ENCODE results near the gene COPS3.
"Not testable (repeated sequence)": the region's sequence is repeated elsewhere in the genome, so short reads cannot be mapped to it uniquely, and the experiment has no call there.

DNA sequence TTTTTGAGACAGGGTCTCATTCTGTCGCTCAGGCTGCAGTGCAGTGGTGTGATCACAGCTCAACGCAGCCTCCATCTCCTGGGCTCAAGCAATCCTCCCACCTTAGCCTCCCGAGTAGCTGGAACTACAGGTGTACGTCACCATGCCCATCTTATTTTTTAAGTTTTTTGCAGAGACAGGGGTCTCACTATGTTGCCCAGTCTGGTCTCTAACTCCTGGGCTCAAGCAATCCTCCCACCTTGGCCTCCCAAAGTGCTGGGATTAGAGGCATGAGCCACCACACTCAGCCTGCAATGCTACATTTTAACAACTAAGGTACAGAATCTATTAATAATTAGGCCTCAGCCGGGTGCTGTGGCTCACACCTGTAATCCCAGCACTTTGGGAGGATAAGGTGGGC is 3.6 kb downstream of the COPS3 start:
- TF ChIP-seq CTCF (conservative IDR thresholded peaks at IDR 0.05 in 1 of 2, IDR thresholded peaks at IDR 0.05 in 1 of 2; ENCODE audit: extremely low read depth in 1 of 2, insufficient read depth in 1 of 2, low read depth in 1 of 2, low read length in 2 of 2); EZH2 (IDR thresholded peaks at IDR 0.05; ENCODE audit: borderline replicate concordance, low read length): not testable (repeated sequence)

Data from mammary epithelial cell (primary cell).